B cell (primary cell): ENCODE data around the gene PAPSS1. TPM values are rescaled to one million over a fixed set of nuclear protein-coding genes. Genes with fewer than 3 reads are reported as not detected.

Experiments used
- ATAC-seq: fragments of 200-7000 bp; cut with Tn5 transposase; one replicate; pipeline ENCODE4 v1.10.0; 2021; ENCODE audit warnings: low read depth, mild to moderate bottlenecking, moderate number of reproducible peaks, moderate library complexity
- CTCF ChIA-PET: fragments of 350-600 bp; sonication (Branson Sonifier 250); formaldehyde crosslinking; loops from one replicate; lab custom pipeline; 2021; ENCODE audit warnings: antibody characterized with exemption, inconsistent platforms; lab: Charles Lee
- POLR2A ChIA-PET: fragments of 350-600 bp; sonication (Branson Sonifier 250); formaldehyde crosslinking; loops from one replicate; lab custom pipeline; 2021; ENCODE audit warnings: antibody characterized with exemption; lab: Charles Lee
- DNase-seq: peaks from one replicate; pipeline ENCODE4 v3.0.0; 2013
- H2AFZ ChIP-seq: 2 replicates; pipeline ENCODE4 v1.6.1; 2012; ENCODE audit warnings: mild to moderate bottlenecking, low read depth, low read length; ENCODE audit not compliant: insufficient read depth, poor library complexity, severe bottlenecking
- H3K27ac ChIP-seq, 2 donors: 1 replicate in 1 of 2; 2 replicates in 1 of 2; pipeline ENCODE4 v1.5.1; 2012 to 2013; ENCODE audit warnings: low read length in 2 of 2, mild to moderate bottlenecking in 2 of 2, moderate library complexity in 1 of 2
- H3K27me3 ChIP-seq, 4 experiments: fragments of 200-600 bp in 1 of 4; sonication (generic) in 1 of 4; replicated peaks in 1 of 4; 1 replicate in 2 of 4; 2 replicates in 2 of 4; pipeline versions ENCODE4 v1.6.1 to v1.7.0; 2013 to 2016; ENCODE audit warnings: low read length in 3 of 4, mild to moderate bottlenecking in 2 of 4, mixed read lengths in 1 of 4, moderate library complexity in 1 of 4; ENCODE audit not compliant: insufficient read depth in 4 of 4, control insufficient read depth in 3 of 4; ENCODE audit errors: control extremely low read depth in 1 of 4
- H3K36me3 ChIP-seq, 2 experiments: replicated peaks in 1 of 2; 1 replicate in 1 of 2; 2 replicates in 1 of 2; pipeline versions ENCODE4 v1.6.1 to v1.7.1; 2013; ENCODE audit warnings: low read length in 1 of 2; ENCODE audit not compliant: insufficient read depth in 2 of 2, control insufficient read depth in 1 of 2; ENCODE audit errors: control extremely low read depth in 1 of 2, extremely low read depth in 1 of 2
- H3K4me1 ChIP-seq, 2 donors: fragments of 200-600 bp in 1 of 2; sonication (generic) in 1 of 2; 1 replicate in 1 of 2; 2 replicates in 1 of 2; pipeline versions ENCODE4 v1.5.1 to v1.6.1; 2013 to 2017; ENCODE audit warnings: low read length in 2 of 2; ENCODE audit not compliant: control insufficient read depth in 2 of 2, insufficient read depth in 2 of 2
- H3K4me2 ChIP-seq: replicated peaks from 2 replicates; pipeline ENCODE3; 2012; ENCODE audit warnings: mild to moderate bottlenecking, low read depth, low read length; ENCODE audit not compliant: poor library complexity, severe bottlenecking
- H3K4me3 ChIP-seq, 5 experiments: fragments of 200-600 bp in 1 of 5; sonication (generic) in 1 of 5; 1 replicate in 3 of 5; 2 replicates in 2 of 5; pipeline versions ENCODE4 v1.5.1 to v1.7.0; 2011 to 2016; ENCODE audit warnings: low read length in 4 of 5, mild to moderate bottlenecking in 4 of 5, low read depth in 2 of 5, control low read depth in 1 of 5, moderate library complexity in 1 of 5; ENCODE audit not compliant: insufficient read depth in 1 of 5; ENCODE audit errors: control extremely low read depth in 1 of 5, extremely low read depth in 1 of 5
- H3K79me2 ChIP-seq: fragments of 200-600 bp; sonication (generic); one replicate; pipeline ENCODE4 v1.6.0; 2016; ENCODE audit warnings: low read length; ENCODE audit not compliant: control insufficient read depth, insufficient read depth
- H3K9ac ChIP-seq: fragments of 200-600 bp; sonication (generic); 2 replicates; pipeline ENCODE4 v1.6.1; 2017; ENCODE audit warnings: mild to moderate bottlenecking, low read length, moderate library complexity
- H3K9me3 ChIP-seq, 3 donors: one replicate each; pipeline versions ENCODE4 v1.6.1 to v1.7.1; 2013; ENCODE audit warnings: low read length in 2 of 3; ENCODE audit not compliant: control insufficient read depth in 2 of 3, insufficient read depth in 1 of 3; ENCODE audit errors: control extremely low read depth in 1 of 3
- H4K20me1 ChIP-seq: 2 replicates; pipeline ENCODE4 v1.6.0; 2012; ENCODE audit warnings: mild to moderate bottlenecking, low read length; ENCODE audit not compliant: insufficient read depth, control insufficient read depth, poor library complexity, severe bottlenecking
- H3K27ac Mint-ChIP-seq: one replicate; pipeline ENCODE4 v1.8.0; 2021; ENCODE audit warnings: mixed read lengths
- H3K27me3 Mint-ChIP-seq: one replicate; pipeline ENCODE4 v1.8.0; 2021; ENCODE audit warnings: mixed read lengths
- H3K4me1 Mint-ChIP-seq: one replicate; pipeline ENCODE4 v1.8.0; 2021; ENCODE audit warnings: mixed read lengths
- H3K4me3 Mint-ChIP-seq: one replicate; pipeline ENCODE4 v1.8.0; 2021; ENCODE audit warnings: mixed read lengths
- H3K9me3 Mint-ChIP-seq: one replicate; pipeline ENCODE4 v1.8.0; 2022; ENCODE audit warnings: mixed read lengths; ENCODE audit not compliant: insufficient read depth
- CTCF ChIP-seq: fragments of 200-600 bp; IDR thresholded peaks from one replicate; pipeline ENCODE4 v1.8.0; 2022; ENCODE audit warnings: antibody characterized with exemption, mild to moderate bottlenecking
- EZH2 ChIP-seq: IDR thresholded peaks from 2 replicates; pipeline ENCODE4 v1.6.1; 2012; ENCODE audit warnings: borderline replicate concordance, low read depth, mild to moderate bottlenecking, moderate library complexity, low read length; ENCODE audit not compliant: insufficient read depth, poor library complexity, severe bottlenecking
- WGBS: methylation state at CpG from one replicate; pipeline ENCODE4 v1.1.5; 2013; ENCODE audit warnings: missing lambda C conversion rate; ENCODE audit not compliant: insufficient coverage; 5-methylcytosine and 5-hydroxymethylcytosine counted together
- intact Hi-C: fragments of 100-400 bp; cut with micrococcal nuclease; formaldehyde crosslinking; loops from one replicate; pipeline ENCODE4 v1.10.0; 2022
- polyA plus RNA-seq: library from polyadenylated mRNA; depleted of rRNA; stranded (reverse); fragments of >200 nt; gene quantifications from 2 replicates; pipeline ENCODE4 v1.2.3, GENCODE V29; 2012
- total RNA-seq, 2 donors: library from RNA; stranded (reverse); fragments of 120-200 nt in 1 of 2; gene quantifications; 1 replicate in 1 of 2; 2 replicates in 1 of 2; pipeline versions ENCODE4 v1.2.3 to v1.2.4, GENCODE V29; 2013 to 2022

The PAPSS1 gene
- total and polyA plus RNA-seq, 2 donors (not counting 1 experiment from before 2014, with no cell fraction given), result 21.4 to 33.9 TPM

GRCh38 chr4:107718351-107718965 is 1.6 kb downstream of the PAPSS1 start:
- no peaks in the 10 kb centered on the region for H3K9me3 Mint-ChIP-seq
- Histone ChIP-seq H3K27me3 (no peaks in the 10 kb centered on the region), H3K9me3 (no peaks in the 10 kb centered on the region), H3K27ac (peak overlapping the region in 1 of 2 donors; percentile 48), H3K9ac (peak overlapping the region; percentile 76), H3K36me3 (no peaks in the 10 kb centered on the region), H2AFZ (peak overlapping the region; percentile 92), H4K20me1 (no peaks in the 10 kb centered on the region), H3K4me3 (peak overlapping the region in 3 of 5 experiments; percentile 68 to 91 (median 90)), H3K79me2 (peaks cover 54% of the 10 kb centered on the region), H3K4me1 (peaks cover 22 to 26% of the 10 kb centered on the region in 2 donors), H3K4me2 (peak overlapping the region; percentile 96)
- no peaks in the 10 kb centered on the region for H3K27me3 Mint-ChIP-seq
- DNase-seq, result peak; percentile 52
- no peak for ATAC-seq
- peak overlapping the region; percentile 99 for H3K4me3 Mint-ChIP-seq
- no peak for TF ChIP-seq EZH2
- no peak for TF ChIP-seq CTCF
- H3K27ac Mint-ChIP-seq, result peak overlapping the region; percentile 97
- peaks cover 39% of the 10 kb centered on the region for H3K4me1 Mint-ChIP-seq
- ChIA-PET CTCF (no interaction called here), POLR2A (no interaction called here)
- 63% methylated on average over 7 of the region's 10 CpGs for WGBS
- intact Hi-C loops, result no loop called here

DNA sequence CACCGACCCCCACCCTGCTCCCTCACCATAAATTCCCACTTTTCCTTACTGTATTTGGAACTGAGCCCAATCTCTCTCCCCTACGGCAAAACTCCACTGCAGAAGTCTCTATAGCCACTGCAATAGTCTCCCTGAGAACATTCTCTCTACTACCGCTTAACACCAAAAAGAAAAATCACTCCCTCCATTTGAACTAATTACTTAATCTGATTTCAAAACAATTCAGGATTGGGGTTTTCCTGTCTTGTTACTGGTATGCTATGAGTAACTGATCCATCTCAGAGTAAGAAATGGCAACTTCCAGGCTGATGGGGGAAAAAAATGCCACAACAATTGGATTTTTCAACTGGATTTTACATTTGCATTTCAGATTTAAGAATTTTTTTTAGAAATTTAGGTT is 5.8 kb downstream of the PAPSS1 start:
- no peak for DNase-seq
- Histone ChIP-seq H3K27ac (no peak overlapping the region), H3K4me2 (no peak overlapping the region), H3K9ac (no peak overlapping the region), H3K4me3 (no peak overlapping the region), H3K36me3 (no peaks in the 10 kb centered on the region), H3K79me2 (peaks cover 81% of the 10 kb centered on the region), H4K20me1 (peaks cover 11% of the 10 kb centered on the region), H3K9me3 (no peaks in the 10 kb centered on the region), H3K27me3 (no peaks in the 10 kb centered on the region), H3K4me1 (peaks cover 12 to 16% of the 10 kb centered on the region in 2 donors), H2AFZ (no peak overlapping the region)
- ATAC-seq, result no peak
- intact Hi-C loops, result no loop called here
- H3K4me3 Mint-ChIP-seq, result no peak overlapping the region
- TF ChIP-seq EZH2, result no peak
- TF ChIP-seq CTCF, result no peak
- H3K4me1 Mint-ChIP-seq, result peaks cover 36% of the 10 kb centered on the region
- no peak overlapping the region for H3K27ac Mint-ChIP-seq
- ChIA-PET POLR2A (no interaction called here), CTCF (no interaction called here)
- WGBS, result 100% methylated on average over 2 of the region's 3 CpGs
- H3K27me3 Mint-ChIP-seq, result no peaks in the 10 kb centered on the region
- no peaks in the 10 kb centered on the region for H3K9me3 Mint-ChIP-seq
